ENCODE measurements around the gene OGFOD2.

DNA sequence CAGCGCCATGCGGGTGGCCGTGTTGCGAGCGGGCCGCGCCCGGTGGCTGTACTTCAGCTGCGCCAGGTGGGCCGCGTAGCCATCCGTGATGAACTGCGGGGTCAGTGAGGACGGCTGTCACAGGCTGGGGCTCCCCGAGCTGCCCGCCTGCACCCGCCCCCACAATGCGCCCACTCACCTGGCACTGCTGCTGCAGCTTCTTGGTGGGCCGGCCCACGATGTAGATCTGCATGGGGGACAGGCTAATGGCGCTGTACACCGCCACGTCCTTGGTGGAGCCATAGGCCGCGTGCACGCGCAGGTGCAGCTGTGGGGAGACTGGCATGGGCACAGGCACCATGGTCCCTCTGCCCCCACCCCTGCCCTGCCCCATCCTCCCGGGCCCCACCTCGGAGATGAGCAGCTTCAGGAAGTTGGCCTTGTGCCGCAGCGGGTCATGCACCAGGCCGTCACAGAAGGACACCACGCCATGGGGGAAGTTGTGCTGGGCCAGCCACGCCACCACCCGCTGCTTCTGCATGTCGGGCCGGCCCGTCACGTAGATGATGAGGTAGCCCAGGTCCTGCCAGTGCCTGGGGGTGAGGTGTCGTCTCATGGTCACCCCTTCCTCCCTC, 11.3 kb downstream of the OGFOD2 start:
- TF ChIP-seq EZH2phosphoT487 (IDR thresholded peaks at IDR 0.05; ENCODE audit: borderline replicate concordance, low read depth, low read length), result no peak
- TF ChIP-seq, protein P1, sequence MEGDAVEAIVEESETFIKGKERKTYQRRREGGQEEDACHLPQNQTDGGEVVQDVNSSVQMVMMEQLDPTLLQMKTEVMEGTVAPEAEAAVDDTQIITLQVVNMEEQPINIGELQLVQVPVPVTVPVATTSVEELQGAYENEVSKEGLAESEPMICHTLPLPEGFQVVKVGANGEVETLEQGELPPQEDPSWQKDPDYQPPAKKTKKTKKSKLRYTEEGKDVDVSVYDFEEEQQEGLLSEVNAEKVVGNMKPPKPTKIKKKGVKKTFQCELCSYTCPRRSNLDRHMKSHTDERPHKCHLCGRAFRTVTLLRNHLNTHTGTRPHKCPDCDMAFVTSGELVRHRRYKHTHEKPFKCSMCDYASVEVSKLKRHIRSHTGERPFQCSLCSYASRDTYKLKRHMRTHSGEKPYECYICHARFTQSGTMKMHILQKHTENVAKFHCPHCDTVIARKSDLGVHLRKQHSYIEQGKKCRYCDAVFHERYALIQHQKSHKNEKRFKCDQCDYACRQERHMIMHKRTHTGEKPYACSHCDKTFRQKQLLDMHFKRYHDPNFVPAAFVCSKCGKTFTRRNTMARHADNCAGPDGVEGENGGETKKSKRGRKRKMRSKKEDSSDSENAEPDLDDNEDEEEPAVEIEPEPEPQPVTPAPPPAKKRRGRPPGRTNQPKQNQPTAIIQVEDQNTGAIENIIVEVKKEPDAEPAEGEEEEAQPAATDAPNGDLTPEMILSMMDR (conservative IDR thresholded peaks at IDR 0.05; ENCODE audit: low read length), result no peak
